Loucy (cell line): ENCODE measurements around the gene ALG12.

Source experiments
- H2AFZ ChIP-seq: fragments of 200-600 bp; sonication (generic); 2 replicates; pipeline ENCODE4 v1.6.0; 2016; ENCODE audit warnings: antibody characterized with exemption, mild to moderate bottlenecking, low read length, moderate library complexity
- H3F3A ChIP-seq: fragments of 200-600 bp; 2 replicates; pipeline ENCODE4 v1.6.0; 2016; ENCODE audit warnings: antibody characterized with exemption, low read depth, mild to moderate bottlenecking
- H3K27me3 ChIP-seq: fragments of 200-600 bp; sonication (generic); 2 replicates; pipeline ENCODE4 v1.6.1; 2014; ENCODE audit warnings: low read length, mild to moderate bottlenecking; ENCODE audit not compliant: insufficient read depth, poor library complexity, severe bottlenecking
- H3K36me3 ChIP-seq: fragments of 200-600 bp; sonication (generic); 2 replicates; pipeline ENCODE4 v1.6.1; 2016; ENCODE audit warnings: low read length; ENCODE audit not compliant: insufficient read depth
- H3K4me1 ChIP-seq: fragments of 200-600 bp; sonication (generic); 2 replicates; pipeline ENCODE4 v1.5.1; 2014; ENCODE audit warnings: low read length, mild to moderate bottlenecking; ENCODE audit not compliant: insufficient read depth, poor library complexity, severe bottlenecking
- H3K4me2 ChIP-seq: fragments of 200-600 bp; sonication (generic); 2 replicates; pipeline ENCODE4 v1.6.0; 2014; ENCODE audit warnings: antibody characterized with exemption, low read length, low read depth, mild to moderate bottlenecking; ENCODE audit not compliant: poor library complexity, severe bottlenecking
- H3K4me3 ChIP-seq: fragments of 200-600 bp; sonication (generic); 2 replicates; pipeline ENCODE4 v1.5.1; 2014; ENCODE audit warnings: low read length, mild to moderate bottlenecking, mixed read lengths; ENCODE audit not compliant: poor library complexity, severe bottlenecking
- H3K79me2 ChIP-seq: fragments of 200-600 bp; sonication (generic); 2 replicates; pipeline ENCODE4 v1.6.1; 2014; ENCODE audit warnings: low read length; ENCODE audit not compliant: insufficient read depth
- H3K9ac ChIP-seq: fragments of 200-600 bp; sonication (generic); 2 replicates; pipeline ENCODE4 v1.6.0; 2014; ENCODE audit warnings: mild to moderate bottlenecking, low read depth, low read length, moderate library complexity; ENCODE audit not compliant: poor library complexity, severe bottlenecking
- H3K9me2 ChIP-seq: fragments of 200-600 bp; sonication (generic); replicated peaks from 2 replicates; pipeline ENCODE4 v1.6.1; 2016; ENCODE audit warnings: low read depth, low read length, mixed read lengths
- H3K9me3 ChIP-seq: fragments of 200-600 bp; sonication (generic); 2 replicates; pipeline ENCODE4 v1.6.1; 2014; ENCODE audit warnings: mild to moderate bottlenecking, antibody characterized with exemption, low read length, low read depth; ENCODE audit not compliant: insufficient read depth
- H4K20me1 ChIP-seq: fragments of 200-600 bp; sonication (generic); 2 replicates; pipeline ENCODE4 v1.6.0; 2014; ENCODE audit warnings: antibody characterized with exemption, low read length, mild to moderate bottlenecking; ENCODE audit not compliant: insufficient read depth, poor library complexity, severe bottlenecking
- CTCF ChIP-seq: fragments of 200-600 bp; sonication (generic); conservative IDR thresholded peaks from 2 replicates; pipeline ENCODE4 v1.5.1; 2014; ENCODE audit warnings: mild to moderate bottlenecking, antibody characterized with exemption, low read length
- EZH2phosphoT487 ChIP-seq: fragments of 200-600 bp; IDR thresholded peaks from 2 replicates; pipeline ENCODE4 v1.6.1; 2018; ENCODE audit warnings: antibody characterized with exemption, mild to moderate bottlenecking, moderate library complexity, borderline replicate concordance

Gene ALG12

GRCh38 chr22:49959782-49960158 is 41.5 kb upstream of the ALG12 start:
- Histone ChIP-seq H3F3A (no peaks in the 10 kb centered on the region), H3K36me3 (peaks cover 16% of the 10 kb centered on the region; the same call in 1 of the 2 replicates), H3K4me1 (peaks cover 31% of the 10 kb centered on the region), H2AFZ (peak overlapping the region; percentile 84), H3K9ac (peak overlapping the region; percentile 90), H3K79me2 (peaks cover 50% of the 10 kb centered on the region), H3K4me2 (peak overlapping the region; percentile 98), H3K27me3 (no peaks in the 10 kb centered on the region), H3K9me3 (no peaks in the 10 kb centered on the region), H3K9me2 (no peaks in the 10 kb centered on the region), H3K4me3 (peak overlapping the region; percentile 93), H4K20me1 (peaks cover 34% of the 10 kb centered on the region)
- TF ChIP-seq CTCF (no peak), EZH2phosphoT487 (no peak)

- Histone ChIP-seq H3F3A (no peaks in the 10 kb centered on the region), H3K4me3 (peak overlapping the region; percentile 93), H3K9ac (peak overlapping the region; percentile 90), H3K27me3 (no peaks in the 10 kb centered on the region), H4K20me1 (peaks cover 29% of the 10 kb centered on the region), H3K79me2 (peaks cover 43% of the 10 kb centered on the region), H2AFZ (no peak overlapping the region), H3K9me2 (no peaks in the 10 kb centered on the region), H3K4me1 (peaks cover 28% of the 10 kb centered on the region), H3K36me3 (peaks cover 16% of the 10 kb centered on the region; the same call in 1 of the 2 replicates), H3K4me2 (peak overlapping the region; percentile 98), H3K9me3 (no peaks in the 10 kb centered on the region)
- TF ChIP-seq EZH2phosphoT487, result no peak
Measured at GRCh38 chr22:49958931-49959781, 40.9 kb upstream of the ALG12 start.

GRCh38 chr22:49958366-49958921 is 40.2 kb upstream of the ALG12 start:
- H3K9me3 ChIP-seq, result no peaks in the 10 kb centered on the region
- peaks cover 9% of the 10 kb centered on the region; the same call in 1 of the 2 replicates for H3K36me3 ChIP-seq
- no peak overlapping the region for H3K9ac ChIP-seq
- H4K20me1 ChIP-seq, result peaks cover 22% of the 10 kb centered on the region
- H3K27me3 ChIP-seq, result no peaks in the 10 kb centered on the region
- TF ChIP-seq CTCF, result no peak
- TF ChIP-seq EZH2phosphoT487, result no peak
- no peaks in the 10 kb centered on the region for H3K9me2 ChIP-seq
- peaks cover 36% of the 10 kb centered on the region for H3K79me2 ChIP-seq
- H3F3A ChIP-seq, result no peaks in the 10 kb centered on the region
- H3K4me3 ChIP-seq, result no peak overlapping the region
- no peak overlapping the region for H2AFZ ChIP-seq
- H3K4me2 ChIP-seq, result no peak overlapping the region
- peaks cover 21% of the 10 kb centered on the region for H3K4me1 ChIP-seq
